ENCODE measurements around the gene SYPL1. TPM values are rescaled to one million over a fixed set of nuclear protein-coding genes. Genes with fewer than 3 reads are reported as not detected.

SYPL1 gene
- total RNA-seq, 1 donor from 2014 or later = 39.4 TPM

- no peak overlapping the region for H3K27ac Mint-ChIP-seq (ENCODE audit: unreplicated experiment)
- peaks cover 9% of the 10 kb centered on the region for H3K4me1 Mint-ChIP-seq
- no peak for TF ChIP-seq CTCF (conservative IDR thresholded peaks at IDR 0.05)
- no peak overlapping the region for H3K4me3 Mint-ChIP-seq
- H3K36me3 Mint-ChIP-seq (ENCODE audit: low read depth) = no peaks in the 10 kb centered on the region
- H3K9me3 Mint-ChIP-seq = no peaks in the 10 kb centered on the region
- DNase-seq (ENCODE audit: low read depth, low spot score) = no peak
- H3K27me3 Mint-ChIP-seq (ENCODE audit: low read depth) = no peaks in the 10 kb centered on the region
Measured at GRCh38 chr7:106098889-106099288, 13.2 kb downstream of the SYPL1 start.

- H3K4me3 Mint-ChIP-seq = no peak overlapping the region
- H3K36me3 Mint-ChIP-seq (ENCODE audit: low read depth) = peaks cover 11% of the 10 kb centered on the region
- H3K4me1 Mint-ChIP-seq = peaks cover 1% of the 10 kb centered on the region
- H3K27me3 Mint-ChIP-seq (ENCODE audit: low read depth) = no peaks in the 10 kb centered on the region
- no peak overlapping the region for H3K27ac Mint-ChIP-seq (ENCODE audit: unreplicated experiment)
- DNase-seq (ENCODE audit: low read depth, low spot score) = no peak
- no peaks in the 10 kb centered on the region for H3K9me3 Mint-ChIP-seq
- TF ChIP-seq CTCF (conservative IDR thresholded peaks at IDR 0.05) = no peak
Measured at GRCh38 chr7:106095634-106096033, 16.5 kb downstream of the SYPL1 start.

GRCh38 chr7:106094780-106095179 lies 17.3 kb downstream of the SYPL1 start:
- TF ChIP-seq CTCF (conservative IDR thresholded peaks at IDR 0.05) = no peak
- Mint-ChIP-seq H3K4me1 (no peaks in the 10 kb centered on the region), H3K9me3 (no peaks in the 10 kb centered on the region), H3K4me3 (no peak overlapping the region), H3K27ac (ENCODE audit: unreplicated experiment) (no peak overlapping the region), H3K27me3 (ENCODE audit: low read depth) (no peaks in the 10 kb centered on the region), H3K36me3 (ENCODE audit: low read depth) (peaks cover 12% of the 10 kb centered on the region)
- DNase-seq (ENCODE audit: low read depth, low spot score) = no peak

GRCh38 chr7:106092204-106092603 lies 19.9 kb downstream of the SYPL1 start:
- no peak overlapping the region for H3K27ac Mint-ChIP-seq (ENCODE audit: unreplicated experiment)
- peaks cover 18% of the 10 kb centered on the region for H3K36me3 Mint-ChIP-seq (ENCODE audit: low read depth)
- DNase-seq (ENCODE audit: low read depth, low spot score) = no peak
- no peak for TF ChIP-seq CTCF (conservative IDR thresholded peaks at IDR 0.05)
- H3K4me1 Mint-ChIP-seq = no peaks in the 10 kb centered on the region
- H3K27me3 Mint-ChIP-seq (ENCODE audit: low read depth) = no peaks in the 10 kb centered on the region
- H3K9me3 Mint-ChIP-seq = no peaks in the 10 kb centered on the region
- H3K4me3 Mint-ChIP-seq = no peak overlapping the region

- H3K4me1 Mint-ChIP-seq = no peaks in the 10 kb centered on the region
- H3K27me3 Mint-ChIP-seq (ENCODE audit: low read depth) = no peaks in the 10 kb centered on the region
- H3K36me3 Mint-ChIP-seq (ENCODE audit: low read depth) = peaks cover 20% of the 10 kb centered on the region
- no peak overlapping the region for H3K4me3 Mint-ChIP-seq
- no peaks in the 10 kb centered on the region for H3K9me3 Mint-ChIP-seq
- no peak overlapping the region for H3K27ac Mint-ChIP-seq (ENCODE audit: unreplicated experiment)
- DNase-seq (ENCODE audit: low read depth, low spot score) = no peak
- no peak for TF ChIP-seq CTCF (conservative IDR thresholded peaks at IDR 0.05)
Measured at GRCh38 chr7:106089647-106090046, 22.5 kb downstream of the SYPL1 start.

GRCh38 chr7:106088014-106088413 lies 24.1 kb downstream of the SYPL1 start:
- no peaks in the 10 kb centered on the region for H3K4me1 Mint-ChIP-seq
- H3K36me3 Mint-ChIP-seq (ENCODE audit: low read depth) = peaks cover 16% of the 10 kb centered on the region
- no peak overlapping the region for H3K4me3 Mint-ChIP-seq
- DNase-seq (ENCODE audit: low read depth, low spot score) = no peak
- TF ChIP-seq CTCF (conservative IDR thresholded peaks at IDR 0.05) = no peak
- H3K9me3 Mint-ChIP-seq = no peaks in the 10 kb centered on the region
- no peaks in the 10 kb centered on the region for H3K27me3 Mint-ChIP-seq (ENCODE audit: low read depth)
- no peak overlapping the region for H3K27ac Mint-ChIP-seq (ENCODE audit: unreplicated experiment)
